Karpas-422 (cell line): ENCODE results near the gene FAM110A. TPM values are rescaled to one million over a fixed set of nuclear protein-coding genes. Genes with fewer than 3 reads are reported as not detected.

Experiments
- DNase-seq: peaks from one replicate; pipeline ENCODE4 v3.0.0-alpha.2; 2015
- H2AFZ ChIP-seq: fragments of 200-600 bp; sonication (generic); 2 replicates; pipeline ENCODE4 v1.6.1; 2014; ENCODE audit warnings: antibody characterized with exemption, low read length, mixed read lengths
- H3K27ac ChIP-seq: fragments of 200-600 bp; sonication (generic); 2 replicates; pipeline ENCODE4 v1.5.1; 2014; ENCODE audit warnings: mild to moderate bottlenecking, low read length, moderate library complexity
- H3K27me3 ChIP-seq: fragments of 200-600 bp; sonication (generic); 2 replicates; pipeline ENCODE4 v1.6.1; 2014; ENCODE audit warnings: low read length, mixed read lengths
- H3K36me3 ChIP-seq: fragments of 200-600 bp; sonication (generic); 2 replicates; pipeline ENCODE4 v1.6.1; 2014; ENCODE audit warnings: low read length, mixed read lengths; ENCODE audit not compliant: insufficient read depth
- H3K4me1 ChIP-seq: fragments of 200-600 bp; sonication (generic); 2 replicates; pipeline ENCODE4 v1.6.1; 2014; ENCODE audit warnings: mild to moderate bottlenecking, low read length, mixed read lengths
- H3K4me2 ChIP-seq: fragments of 200-600 bp; sonication (generic); 2 replicates; pipeline ENCODE4 v1.6.1; 2014; ENCODE audit warnings: low read length, low read depth, mild to moderate bottlenecking; ENCODE audit not compliant: poor library complexity, severe bottlenecking
- H3K4me3 ChIP-seq: fragments of 200-600 bp; sonication (generic); 2 replicates; pipeline ENCODE4 v1.5.1; 2014; ENCODE audit warnings: mild to moderate bottlenecking, antibody characterized with exemption, low read length, mixed read lengths
- H3K79me2 ChIP-seq: fragments of 200-600 bp; sonication (generic); 2 replicates; pipeline ENCODE4 v1.6.1; 2014; ENCODE audit warnings: mild to moderate bottlenecking, low read length, mixed read lengths
- H3K9ac ChIP-seq: fragments of 200-600 bp; sonication (generic); 2 replicates; pipeline ENCODE4 v1.6.0; 2014; ENCODE audit warnings: low read length
- H3K9me2 ChIP-seq: fragments of 200-600 bp; sonication (generic), shearing (Covaris generic); replicated peaks from 2 replicates; pipeline ENCODE4 v1.6.0; 2014; ENCODE audit warnings: mild to moderate bottlenecking, low read length, moderate library complexity; ENCODE audit not compliant: insufficient read depth
- H3K9me3 ChIP-seq: fragments of 300-700, 200-600 bp; sonication (generic); 2 replicates; pipeline ENCODE4 v1.6.1; 2014; ENCODE audit warnings: low read length, mixed read lengths
- H4K20me1 ChIP-seq: fragments of 200-600 bp; sonication (generic); 2 replicates; pipeline ENCODE4 v1.6.1; 2014; ENCODE audit warnings: mild to moderate bottlenecking, antibody characterized with exemption, low read length, low read depth; ENCODE audit not compliant: insufficient read depth
- total RNA-seq: library from RNA; depleted of rRNA; stranded (reverse); fragments of >200 nt; shearing (Covaris generic); gene quantifications from 2 replicates; pipeline ENCODE4 v1.2.3, GENCODE V29; 2014; ENCODE audit warnings: low replicate concordance

FAM110A gene
- total RNA-seq, 1 experiment from 2014 or later, result 0.89 TPM

DNA sequence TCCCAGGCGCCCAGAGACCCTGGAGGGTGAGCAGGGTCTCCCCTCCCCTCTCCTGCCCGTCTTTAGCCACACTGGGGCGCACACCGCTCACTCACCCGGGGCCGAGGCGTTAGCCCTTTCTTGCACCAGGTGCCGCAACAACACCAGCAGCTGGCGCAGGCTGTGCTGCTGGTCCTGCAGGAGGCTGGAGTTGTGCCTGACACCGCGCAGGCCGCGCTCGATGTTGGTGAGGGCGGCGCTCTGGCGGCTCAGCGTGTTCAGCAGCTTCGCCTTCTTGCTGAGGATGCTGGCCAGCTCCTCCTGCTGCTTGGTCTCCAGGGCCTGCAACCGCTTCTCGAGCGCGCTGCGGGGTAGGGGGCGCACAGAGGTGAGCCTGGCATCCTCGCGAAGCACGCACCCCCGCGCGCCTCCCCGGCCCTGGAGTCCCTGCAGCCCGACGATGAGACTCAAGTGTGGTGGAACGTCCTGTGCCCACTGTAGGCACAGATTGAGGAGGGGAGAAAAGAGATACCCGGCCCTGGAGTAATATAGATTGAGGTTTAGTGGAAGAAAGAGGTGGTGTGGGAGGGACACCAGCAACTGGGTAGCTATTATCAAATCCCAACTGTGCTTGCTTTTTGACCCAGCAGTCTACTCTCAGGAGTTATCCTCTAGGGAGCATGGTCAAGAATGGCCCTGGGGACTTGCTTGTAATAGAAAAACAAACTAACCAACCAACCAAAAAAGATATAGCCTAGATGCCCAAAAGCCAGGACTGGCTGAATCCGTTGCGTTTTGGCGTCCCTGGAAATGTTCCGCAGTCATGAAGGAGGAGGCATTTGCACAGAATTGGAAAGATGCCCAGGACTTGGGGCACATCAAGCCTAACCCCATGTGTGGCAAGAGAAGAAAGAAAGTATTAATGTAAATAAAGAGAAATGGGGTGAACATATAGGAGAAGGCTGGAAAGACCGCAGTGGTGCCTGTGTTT is 51.8 kb downstream of the FAM110A start:
- Histone ChIP-seq H3K4me2 (no peak overlapping the region), H3K9ac (no peak overlapping the region), H2AFZ (no peak overlapping the region), H4K20me1 (no peaks in the 10 kb centered on the region), H3K36me3 (no peaks in the 10 kb centered on the region), H3K27ac (no peak overlapping the region), H3K79me2 (no peaks in the 10 kb centered on the region), H3K9me2 (no peaks in the 10 kb centered on the region), H3K9me3 (no peaks in the 10 kb centered on the region), H3K4me1 (no peaks in the 10 kb centered on the region), H3K27me3 (no peaks in the 10 kb centered on the region), H3K4me3 (no peak overlapping the region)
- no peak for DNase-seq

GRCh38 chr20:887137-887536 is 53.6 kb downstream of the FAM110A start:
- no peaks in the 10 kb centered on the region for H3K9me2 ChIP-seq
- H2AFZ ChIP-seq, result no peak overlapping the region
- DNase-seq, result no peak
- no peaks in the 10 kb centered on the region for H3K79me2 ChIP-seq
- H3K36me3 ChIP-seq, result no peaks in the 10 kb centered on the region
- H3K9me3 ChIP-seq, result no peaks in the 10 kb centered on the region
- no peak overlapping the region for H3K4me3 ChIP-seq
- no peaks in the 10 kb centered on the region for H3K27me3 ChIP-seq
- no peak overlapping the region for H3K27ac ChIP-seq
- no peaks in the 10 kb centered on the region for H3K4me1 ChIP-seq
- H4K20me1 ChIP-seq, result no peaks in the 10 kb centered on the region
- no peak overlapping the region for H3K9ac ChIP-seq
- no peak overlapping the region for H3K4me2 ChIP-seq

GRCh38 chr20:888057-888456 is 54.5 kb downstream of the FAM110A start:
- Histone ChIP-seq H3K27ac (no peak overlapping the region), H3K36me3 (no peaks in the 10 kb centered on the region), H3K4me3 (no peak overlapping the region), H3K4me2 (no peak overlapping the region), H3K9me2 (no peaks in the 10 kb centered on the region), H4K20me1 (no peaks in the 10 kb centered on the region), H3K79me2 (no peaks in the 10 kb centered on the region), H3K9ac (no peak overlapping the region), H2AFZ (no peak overlapping the region), H3K27me3 (no peaks in the 10 kb centered on the region), H3K4me1 (no peaks in the 10 kb centered on the region), H3K9me3 (no peaks in the 10 kb centered on the region)
- DNase-seq, result no peak

- no peak for DNase-seq
- Histone ChIP-seq H3K36me3 (no peaks in the 10 kb centered on the region), H3K4me1 (no peaks in the 10 kb centered on the region), H3K9me3 (no peaks in the 10 kb centered on the region), H3K9me2 (no peaks in the 10 kb centered on the region), H3K27ac (no peak overlapping the region), H3K4me2 (no peak overlapping the region), H4K20me1 (no peaks in the 10 kb centered on the region), H3K27me3 (no peaks in the 10 kb centered on the region), H3K79me2 (no peaks in the 10 kb centered on the region), H3K9ac (no peak overlapping the region), H3K4me3 (no peak overlapping the region), H2AFZ (no peak overlapping the region)
These were observed 55.6 kb downstream of the FAM110A start for GRCh38 chr20:889106-889505.

GRCh38 chr20:889932-890463 is 56.5 kb downstream of the FAM110A start:
- Histone ChIP-seq H3K79me2 (no peaks in the 10 kb centered on the region), H4K20me1 (no peaks in the 10 kb centered on the region), H3K27me3 (no peaks in the 10 kb centered on the region), H3K9me3 (no peaks in the 10 kb centered on the region), H3K4me3 (no peak overlapping the region), H3K4me2 (no peak overlapping the region), H3K9ac (no peak overlapping the region), H3K9me2 (no peaks in the 10 kb centered on the region), H2AFZ (no peak overlapping the region), H3K36me3 (no peaks in the 10 kb centered on the region), H3K4me1 (no peaks in the 10 kb centered on the region), H3K27ac (no peak overlapping the region)
- no peak for DNase-seq

DNA sequence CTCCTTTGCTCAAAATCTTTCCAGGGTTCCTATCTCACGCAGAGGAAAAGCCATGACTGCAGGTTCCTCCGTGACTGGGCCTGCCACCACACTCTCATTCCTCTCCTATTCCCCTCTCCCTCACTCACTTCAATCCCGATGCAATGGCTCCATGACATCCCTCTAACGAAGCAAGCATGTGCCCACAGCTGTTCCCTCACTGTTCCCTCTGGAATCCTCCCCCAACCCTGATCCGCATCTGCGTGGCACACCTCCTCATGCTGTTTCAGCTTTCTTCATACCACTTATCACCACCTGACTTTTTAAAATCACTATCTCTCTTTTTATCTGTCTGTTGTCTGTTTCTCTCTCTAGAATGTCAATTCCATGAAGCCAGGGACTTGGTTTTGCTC is 57.1 kb downstream of the FAM110A start:
- Histone ChIP-seq H4K20me1 (no peaks in the 10 kb centered on the region), H3K27me3 (no peaks in the 10 kb centered on the region), H3K4me1 (no peaks in the 10 kb centered on the region), H3K9ac (no peak overlapping the region), H3K4me3 (no peak overlapping the region), H2AFZ (no peak overlapping the region), H3K4me2 (no peak overlapping the region), H3K36me3 (no peaks in the 10 kb centered on the region), H3K27ac (no peak overlapping the region), H3K9me2 (no peaks in the 10 kb centered on the region), H3K79me2 (no peaks in the 10 kb centered on the region), H3K9me3 (no peaks in the 10 kb centered on the region)
- DNase-seq, result no peak

DNA sequence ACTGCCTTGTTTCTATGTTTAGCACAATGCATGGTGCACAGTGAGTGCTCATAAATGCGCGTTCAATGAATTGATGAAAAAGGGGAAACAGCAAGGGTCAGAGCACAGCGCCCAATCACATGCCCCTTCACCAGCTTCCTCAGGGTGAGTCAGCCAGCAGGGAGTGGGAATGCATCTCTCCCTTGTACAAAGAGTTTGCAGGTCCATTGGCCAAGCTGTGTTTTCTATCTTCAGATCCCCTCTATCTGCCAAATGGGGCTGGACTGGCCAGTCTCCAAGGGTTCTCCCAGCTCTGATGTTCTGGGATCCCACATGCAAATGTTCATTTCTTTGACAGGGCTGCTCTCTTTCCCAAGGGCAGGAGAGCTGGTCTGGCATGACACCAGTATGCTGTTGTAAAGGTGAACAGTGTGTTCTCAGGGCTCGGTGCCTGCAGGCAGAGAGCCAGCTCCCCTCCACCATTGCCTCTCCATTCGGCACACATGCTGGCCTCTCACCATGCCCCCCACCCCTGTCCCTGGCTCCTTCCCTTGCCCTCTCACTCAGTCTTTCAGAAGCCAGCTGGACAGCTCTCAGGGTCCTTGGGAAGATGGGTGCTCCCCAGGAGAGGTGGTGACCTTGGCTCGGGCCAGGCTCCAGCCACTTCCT is 57.7 kb downstream of the FAM110A start:
- H3K4me2 ChIP-seq, result no peak overlapping the region

GRCh38 chr20:891706-892080 is 58.2 kb downstream of the FAM110A start:
- no peak overlapping the region for H3K9ac ChIP-seq
- no peak overlapping the region for H2AFZ ChIP-seq
- H3K36me3 ChIP-seq, result no peaks in the 10 kb centered on the region
- no peak overlapping the region for H3K27ac ChIP-seq
- peak; percentile 45 for DNase-seq
- H3K27me3 ChIP-seq, result no peaks in the 10 kb centered on the region
- no peaks in the 10 kb centered on the region for H3K9me2 ChIP-seq
- H3K4me3 ChIP-seq, result no peak overlapping the region
- H3K9me3 ChIP-seq, result no peaks in the 10 kb centered on the region
- H3K4me2 ChIP-seq, result no peak overlapping the region
- H3K79me2 ChIP-seq, result no peaks in the 10 kb centered on the region
- H3K4me1 ChIP-seq, result no peaks in the 10 kb centered on the region
- H4K20me1 ChIP-seq, result no peaks in the 10 kb centered on the region

More for the DNA sequence above, 57.7 kb downstream of the FAM110A start:
- Histone ChIP-seq H3K27me3 (no peaks in the 10 kb centered on the region), H3K9ac (no peak overlapping the region), H3K4me3 (no peak overlapping the region), H3K9me3 (no peaks in the 10 kb centered on the region), H3K9me2 (no peaks in the 10 kb centered on the region), H3K4me1 (no peaks in the 10 kb centered on the region), H3K27ac (no peak overlapping the region), H4K20me1 (no peaks in the 10 kb centered on the region), H3K36me3 (no peaks in the 10 kb centered on the region), H2AFZ (no peak overlapping the region), H3K79me2 (no peaks in the 10 kb centered on the region)
- DNase-seq, result no peak
